HG03521 (cell line): ENCODE results near the gene LITAFD.
"Not testable (repeated sequence)": the region's sequence is repeated elsewhere in the genome, so short reads cannot be mapped to it uniquely, and the experiment has no call there.

ENCODE experiments used
- ATAC-seq: cut with Tn5 transposase; IDR thresholded peaks from one replicate; pipeline ENCODE4 v1.9.1; 2021; ENCODE audit warnings: mild to moderate bottlenecking, moderate library complexity; ENCODE audit not compliant: unreplicated experiment

LITAFD gene

DNA sequence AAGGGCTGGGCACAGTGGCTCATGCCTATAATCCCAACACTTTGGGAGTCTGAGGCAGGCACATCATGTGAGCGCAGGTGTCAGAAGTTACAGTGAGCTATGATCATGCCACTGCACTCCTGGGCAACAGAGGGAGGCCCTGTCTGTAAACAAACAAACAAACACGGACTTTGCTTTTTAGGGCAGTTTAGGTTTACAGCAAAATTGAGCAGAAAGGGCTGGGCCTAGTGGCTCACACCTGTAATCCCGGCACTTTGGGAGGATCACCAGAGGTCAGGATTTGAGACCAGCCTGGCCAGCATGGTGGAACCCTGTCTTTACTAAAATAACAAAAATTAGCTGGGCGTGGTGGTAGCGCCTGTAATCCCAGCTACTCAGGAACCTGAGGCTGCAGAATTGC, 10.1 kb upstream of the LITAFD start:
- ATAC-seq: no peak

GRCh38 chr16:8872967-8873865, 8.9 kb upstream of the LITAFD start:
- ATAC-seq: no peak

- ATAC-seq: not testable (repeated sequence)
These were observed 8.3 kb upstream of the LITAFD start for GRCh38 chr16:8873866-8874195.

DNA sequence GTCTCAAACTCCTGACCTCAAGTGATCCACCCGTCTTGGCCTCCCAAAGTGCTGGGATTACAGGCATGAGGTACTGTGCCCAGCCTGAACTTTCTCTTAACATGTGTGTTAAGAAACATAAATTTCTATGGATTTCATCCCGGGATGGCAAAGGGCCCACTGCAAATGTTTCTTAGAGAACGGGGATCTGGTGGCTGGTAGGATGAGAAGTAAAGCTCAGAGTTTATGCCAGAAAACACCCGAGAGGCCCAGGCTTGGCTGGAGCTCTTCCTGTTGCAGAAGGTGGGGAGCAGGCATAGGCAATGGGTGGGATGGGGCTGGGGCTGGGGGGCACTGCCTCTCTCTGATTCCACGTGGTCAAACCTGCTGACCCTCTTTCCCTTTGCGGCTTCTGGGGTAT, 7.8 kb upstream of the LITAFD start:
- no peak for ATAC-seq

DNA sequence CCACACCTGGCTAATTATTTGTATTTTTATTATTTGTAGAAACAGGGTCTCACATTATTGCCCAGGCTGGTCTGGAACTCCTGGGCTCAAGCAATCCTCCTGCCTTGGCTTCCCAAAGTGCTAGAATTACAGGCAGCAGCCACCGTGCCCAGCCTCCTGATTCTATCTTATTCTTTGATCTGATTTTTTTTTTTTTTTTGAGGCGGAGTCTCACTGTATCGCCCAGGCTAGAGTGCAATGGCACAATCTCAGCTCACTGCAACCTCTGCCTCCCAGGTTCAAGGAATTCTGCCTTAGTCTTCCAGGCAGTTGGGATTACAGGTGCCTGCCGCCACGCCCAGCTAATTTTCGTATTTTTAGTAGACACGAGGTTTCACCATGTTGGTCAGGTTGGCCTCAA, 6.8 kb upstream of the LITAFD start:
- not testable (repeated sequence) for ATAC-seq

GRCh38 chr16:8877894-8878522, 4.1 kb upstream of the LITAFD start:
- no peak for ATAC-seq

DNA sequence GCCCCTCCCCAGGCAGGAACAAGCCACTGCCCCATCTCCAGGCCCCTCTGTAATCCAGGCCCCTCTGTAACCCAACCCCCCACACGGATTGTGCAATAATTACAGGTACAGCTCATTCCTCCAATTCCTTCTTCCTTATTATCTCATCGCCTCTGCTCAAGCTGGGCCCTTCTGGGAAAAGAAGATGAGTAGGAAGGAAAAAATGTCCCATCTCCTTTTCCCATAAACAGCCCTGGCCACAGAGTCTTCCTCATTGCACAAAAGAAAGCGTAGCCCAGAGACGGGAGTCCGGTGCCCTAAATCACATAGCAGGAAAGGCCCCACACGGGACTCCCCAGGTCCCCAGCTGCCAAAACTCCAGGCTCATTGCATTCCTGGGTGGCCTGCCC, 3.6 kb upstream of the LITAFD start:
- no peak for ATAC-seq

DNA sequence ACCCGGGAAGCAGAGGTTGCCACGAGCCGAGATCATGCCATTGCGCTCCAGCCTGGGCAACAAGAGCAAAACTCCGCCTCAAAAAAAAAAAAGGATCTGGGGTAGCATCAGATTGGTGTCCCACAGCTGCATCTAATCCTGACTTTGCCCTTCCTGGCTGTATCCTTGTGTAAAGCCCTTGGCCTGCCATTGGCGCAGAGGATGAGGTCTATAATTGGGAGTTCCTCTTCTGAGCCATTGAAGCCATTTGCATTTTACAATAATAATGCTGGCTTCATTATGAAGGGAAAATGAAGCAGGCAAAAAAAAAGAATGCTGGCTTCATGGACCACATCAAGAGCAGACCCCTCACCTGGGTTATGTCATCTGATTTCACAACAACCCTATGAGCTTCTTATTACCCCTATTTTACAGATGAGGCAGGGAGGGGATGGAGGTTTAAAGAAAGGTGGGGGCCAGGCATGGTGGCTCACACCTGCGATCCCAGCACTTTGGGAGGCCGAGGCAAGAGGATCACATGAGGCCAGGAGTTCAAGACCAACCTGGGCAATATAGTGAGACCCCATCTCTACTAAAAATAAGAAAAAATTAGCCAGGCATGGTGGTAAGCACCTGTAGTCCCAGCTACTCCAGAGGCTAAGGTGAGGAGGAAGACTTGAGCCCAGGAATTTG, 1.2 kb upstream of the LITAFD start:
- ATAC-seq: no peak

DNA sequence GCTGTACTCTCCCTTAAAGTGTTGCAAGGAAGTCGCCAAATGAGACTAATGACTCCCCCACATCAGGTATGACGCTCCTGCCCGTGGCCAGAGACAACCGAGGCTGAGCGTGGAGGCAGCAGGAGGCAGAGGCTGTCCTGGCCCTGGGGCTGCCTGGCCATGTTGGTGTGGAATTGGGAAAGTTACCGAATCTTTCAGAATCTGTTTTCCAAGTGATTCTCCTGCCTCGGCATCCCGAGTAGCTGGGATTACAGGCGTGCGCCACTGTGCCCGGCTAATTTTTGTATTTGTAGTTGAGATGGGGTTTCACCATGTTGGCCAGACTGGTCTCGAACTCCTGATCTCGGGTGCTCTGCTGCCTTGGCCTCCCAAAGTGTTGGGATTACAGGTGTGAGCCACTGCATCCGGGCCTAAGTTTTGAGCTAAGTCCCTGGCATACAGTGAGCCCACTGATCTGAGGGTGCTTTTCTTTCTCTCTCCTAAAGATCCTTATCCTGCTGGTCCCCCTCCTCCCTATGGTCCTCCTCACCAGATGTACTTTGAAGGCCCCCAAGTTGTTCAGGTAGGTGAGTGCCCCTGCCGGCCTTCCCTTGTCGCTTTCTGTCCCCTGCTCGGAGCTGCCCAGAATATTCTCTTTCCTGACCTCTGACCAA, 700 bp downstream of the LITAFD start:
- no peak for ATAC-seq

- ATAC-seq: no peak
These were observed 3.8 kb downstream of the LITAFD start for GRCh38 chr16:8885674-8886592.

DNA sequence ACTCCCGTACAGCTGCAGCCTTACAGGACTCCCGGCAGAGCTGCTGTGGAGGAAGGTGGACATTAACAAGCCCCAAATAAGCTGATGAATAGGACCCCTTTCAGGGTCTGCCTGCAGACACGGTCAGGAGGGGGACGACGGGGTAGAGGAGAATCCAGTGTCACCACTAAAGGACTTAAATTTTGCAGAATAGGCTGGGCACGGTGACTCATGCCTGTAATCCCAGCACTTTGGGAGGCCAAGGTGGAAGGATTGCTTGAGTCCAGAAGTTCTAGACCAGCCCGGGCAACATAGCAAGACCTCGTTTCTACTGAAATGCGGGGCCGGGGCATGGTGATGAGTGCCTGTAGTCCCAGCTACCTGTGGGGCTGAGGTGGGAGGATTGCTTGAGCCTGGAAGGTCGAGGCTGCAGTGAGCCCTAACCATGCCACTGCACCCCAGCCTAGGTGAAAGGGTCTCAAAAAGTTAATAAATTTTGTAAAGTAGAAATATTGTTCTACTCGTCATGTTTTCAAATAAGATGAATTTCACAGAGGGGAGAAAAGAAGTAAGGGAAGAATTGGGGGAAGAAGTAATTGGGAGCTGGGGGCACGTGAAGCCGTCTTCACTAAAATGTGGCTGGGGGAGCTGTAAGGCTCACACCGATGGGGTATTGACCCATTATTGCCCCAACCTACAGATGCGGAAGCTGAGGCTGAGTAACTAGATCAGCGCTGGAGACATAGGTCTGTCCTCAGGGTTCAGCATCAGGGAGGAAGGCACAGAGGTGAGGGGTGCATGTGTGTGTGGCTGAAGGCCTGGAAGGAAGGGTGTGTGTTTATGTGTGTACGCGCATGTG, 4.7 kb downstream of the LITAFD start:
- ATAC-seq: no peak

- ATAC-seq: no peak
These were observed 5.2 kb downstream of the LITAFD start for GRCh38 chr16:8887431-8887765.

- ATAC-seq: no peak
These were observed 5.9 kb downstream of the LITAFD start for GRCh38 chr16:8887952-8888560.

DNA sequence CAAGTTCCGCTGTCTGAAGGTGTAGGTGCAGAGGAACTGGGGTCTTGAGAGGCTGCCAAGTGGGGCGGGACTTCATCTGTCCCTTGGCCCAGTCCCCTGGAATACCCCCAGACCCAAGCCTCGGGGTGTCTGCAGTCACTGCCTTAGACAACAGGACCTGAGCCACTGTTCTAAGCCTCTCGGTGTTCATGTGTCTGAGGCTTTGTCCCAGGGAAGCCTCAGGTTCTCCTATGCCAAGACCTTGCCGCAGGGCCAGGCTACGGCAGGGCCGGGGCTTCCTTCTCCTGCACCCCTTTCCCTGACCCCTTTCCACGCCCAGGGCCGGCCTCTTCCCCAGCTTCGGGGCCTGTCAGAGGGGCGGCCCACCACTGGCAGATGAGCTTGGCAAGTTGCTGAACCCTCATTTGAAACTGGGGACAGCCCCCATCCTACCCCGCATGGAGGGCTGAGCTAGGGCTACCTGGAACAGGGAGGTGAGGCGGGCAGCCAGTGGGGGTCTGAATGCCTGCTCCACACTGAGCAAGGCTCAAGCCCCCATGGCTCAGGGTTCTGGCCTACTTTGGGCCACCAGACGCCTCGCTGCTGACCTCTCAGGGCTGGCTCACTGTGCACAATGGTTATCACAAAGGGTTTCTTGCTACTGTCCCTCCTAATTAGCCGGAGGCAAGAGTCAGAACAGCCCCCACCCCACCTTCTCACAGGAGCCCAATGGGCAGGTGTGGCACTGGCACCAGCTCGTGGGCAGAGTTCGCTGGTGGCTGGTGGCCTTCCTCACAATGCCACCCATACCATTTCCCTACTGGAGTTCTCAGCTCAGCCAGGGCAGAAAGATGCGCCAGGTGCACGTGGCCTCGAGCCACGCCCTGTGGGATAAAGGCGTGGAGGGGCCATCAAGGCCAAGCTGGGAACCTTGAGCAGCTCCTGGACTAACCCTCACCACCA, 7.1 kb downstream of the LITAFD start:
- ATAC-seq: no peak

GRCh38 chr16:8889893-8890548, 7.9 kb downstream of the LITAFD start:
- no peak for ATAC-seq

- ATAC-seq: no peak
These were observed 8.4 kb downstream of the LITAFD start for GRCh38 chr16:8890549-8890921.

DNA sequence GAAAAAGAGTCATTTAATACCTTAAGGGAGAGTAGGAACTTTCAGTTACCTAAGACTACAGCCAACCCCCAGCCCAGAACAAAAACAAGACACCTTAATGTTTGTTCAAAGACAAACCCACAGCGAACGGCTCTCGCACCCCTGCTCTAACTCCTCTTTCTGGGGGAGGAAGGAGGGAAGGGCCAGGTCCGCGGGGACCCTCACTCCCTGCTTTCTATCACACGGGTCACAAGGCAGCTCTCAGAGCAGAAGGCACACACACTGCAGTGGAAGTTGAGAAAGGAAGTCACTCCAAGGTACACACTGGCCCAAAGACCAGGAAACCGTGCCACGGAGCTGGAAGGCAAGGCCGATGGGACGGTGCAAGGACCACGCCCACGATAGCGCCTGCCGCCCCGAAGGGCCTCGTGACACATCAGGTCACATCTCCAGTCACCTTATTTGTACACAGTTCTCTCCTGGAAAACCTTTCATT, 10.0 kb downstream of the LITAFD start:
- ATAC-seq: peak; percentile 10

GRCh38 chr16:8893426-8893825, 11.3 kb downstream of the LITAFD start:
- no peak for ATAC-seq
